ENCODE measurements around the gene OXNAD1.

Gene OXNAD1, protein sequence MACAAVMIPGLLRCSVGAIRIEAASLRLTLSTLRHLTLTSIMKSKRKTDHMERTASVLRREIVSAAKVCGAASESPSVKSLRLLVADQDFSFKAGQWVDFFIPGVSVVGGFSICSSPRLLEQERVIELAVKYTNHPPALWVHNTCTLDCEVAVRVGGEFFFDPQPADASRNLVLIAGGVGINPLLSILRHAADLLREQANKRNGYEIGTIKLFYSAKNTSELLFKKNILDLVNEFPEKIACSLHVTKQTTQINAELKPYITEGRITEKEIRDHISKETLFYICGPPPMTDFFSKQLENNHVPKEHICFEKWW

GRCh38 chr3:16264708-16265454 is at the start of gene OXNAD1, which contains the start of gene DPH3:
OXNAD1 (plus strand) TSS chr3:16265212; CDS start chr3:16270953, 5,741 bp downstream.
DPH3 (minus strand) TSS chr3:16264943; CDS start chr3:16264876, 67 bp downstream.
- no peak for TF ChIP-seq CTCF (conservative IDR thresholded peaks at IDR 0.05)
- H3K27ac ChIP-seq = peak within 1 kb of the TSS; percentile 85

DNA sequence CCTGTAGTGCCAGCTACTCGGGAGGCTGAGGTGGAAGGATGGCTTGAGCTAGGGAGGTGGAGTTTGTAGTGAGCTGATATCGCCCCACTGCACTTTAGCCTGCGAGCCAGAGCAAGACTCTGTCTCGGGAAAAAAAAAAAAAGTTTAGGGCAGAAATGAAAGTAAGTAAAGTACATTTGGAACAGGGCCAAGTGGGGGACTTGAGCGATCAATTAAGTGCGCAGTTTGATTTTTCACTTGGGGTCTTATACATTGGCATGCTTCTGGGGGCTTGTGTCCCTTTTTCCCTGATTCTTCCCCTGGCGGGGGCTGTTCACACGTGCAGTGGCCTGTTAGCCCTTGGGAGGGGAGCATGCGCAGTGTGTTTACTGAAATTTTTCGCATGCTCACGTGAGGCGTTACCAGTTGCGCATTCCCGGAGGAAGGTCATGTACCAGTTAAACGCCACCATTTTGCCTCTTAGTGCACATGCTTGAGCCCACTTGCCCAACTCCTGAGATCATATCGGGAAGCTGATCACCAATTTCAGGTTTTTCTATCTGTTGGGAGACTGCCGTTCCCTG is 48.6 kb upstream of the OXNAD1 start:
- H3K27ac ChIP-seq = no peak overlapping the region
- TF ChIP-seq CTCF (conservative IDR thresholded peaks at IDR 0.05) = no peak

DNA sequence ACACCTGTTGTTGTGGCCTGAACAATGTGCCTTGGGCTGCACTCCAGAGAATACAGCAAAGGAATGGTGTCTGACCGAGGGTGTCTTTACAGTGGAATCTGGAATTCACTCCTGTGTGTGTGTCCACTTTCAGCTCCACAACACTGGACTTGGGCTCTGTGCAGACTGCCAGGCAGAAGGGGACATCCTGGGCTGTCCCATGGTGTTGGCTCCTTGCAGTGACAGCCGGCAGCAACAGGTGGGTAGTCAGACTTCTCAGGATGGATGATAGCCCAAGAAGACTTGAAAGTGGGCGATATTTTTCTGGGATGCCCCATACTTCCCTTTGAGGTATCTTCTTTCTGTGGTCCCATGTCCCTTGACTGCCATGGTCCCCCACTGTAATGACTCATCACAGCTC is 45.2 kb upstream of the OXNAD1 start:
- no peak for TF ChIP-seq CTCF (conservative IDR thresholded peaks at IDR 0.05)
- H3K27ac ChIP-seq = no peak overlapping the region

GRCh38 chr3:16221990-16222389 is 43.0 kb upstream of the OXNAD1 start:
- TF ChIP-seq CTCF (conservative IDR thresholded peaks at IDR 0.05) = no peak
- H3K27ac ChIP-seq = no peak overlapping the region

DNA sequence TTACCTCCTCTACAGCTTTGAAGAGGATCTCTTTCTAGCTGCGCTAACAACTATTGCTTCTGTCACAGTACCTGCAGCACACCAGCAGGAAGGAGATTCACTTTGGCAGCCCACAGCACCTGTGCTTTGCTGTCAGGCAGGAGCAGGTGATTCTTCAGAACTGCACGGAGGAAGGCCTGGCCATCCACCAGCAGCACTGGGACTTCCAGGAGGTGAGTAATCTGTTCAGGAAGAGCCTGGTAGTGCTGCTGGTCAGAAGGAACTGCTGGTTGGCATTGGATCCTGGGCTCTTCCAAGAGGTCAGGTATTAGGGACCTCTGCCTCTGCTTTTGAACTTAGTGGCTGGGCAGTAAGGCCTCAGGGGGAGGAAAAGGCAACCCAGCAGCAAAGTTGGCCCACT is 42.5 kb upstream of the OXNAD1 start:
- TF ChIP-seq CTCF (conservative IDR thresholded peaks at IDR 0.05) = no peak
- H3K27ac ChIP-seq = no peak overlapping the region

DNA sequence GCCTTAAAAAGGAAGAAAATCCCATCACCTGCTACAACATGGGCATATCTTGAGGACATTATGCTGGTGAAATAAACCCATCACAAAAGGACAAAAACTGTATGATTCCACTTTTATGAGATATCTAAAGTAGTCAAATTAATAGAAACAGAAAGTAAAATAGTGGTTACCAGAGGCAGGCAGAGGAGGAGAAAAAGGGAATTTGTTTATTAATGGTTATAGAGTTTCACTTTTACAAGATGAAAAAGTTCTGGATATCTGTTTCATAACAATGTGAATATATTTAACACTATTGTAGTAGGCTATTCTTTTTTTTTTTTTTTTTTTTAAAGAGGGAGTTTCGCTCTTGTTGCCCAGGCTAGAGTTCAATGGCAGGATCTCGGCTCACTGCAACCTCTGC is 40.7 kb upstream of the OXNAD1 start:
- no peak overlapping the region for H3K27ac ChIP-seq
- TF ChIP-seq CTCF (conservative IDR thresholded peaks at IDR 0.05) = no peak

GRCh38 chr3:16227566-16227965 is 37.4 kb upstream of the OXNAD1 start:
- no peak overlapping the region for H3K27ac ChIP-seq
- no peak for TF ChIP-seq CTCF (conservative IDR thresholded peaks at IDR 0.05)

Data from VCaP (cell line).